GM23248 (cell line): ENCODE data around the gene GTF2B. TPM values are rescaled to one million over a fixed set of nuclear protein-coding genes. Genes with fewer than 3 reads are reported as not detected.
"Not testable (repeated sequence)": the region's sequence is repeated elsewhere in the genome, so short reads cannot be mapped to it uniquely, and the experiment has no call there.

Experiments used
- DNase-seq: peaks from one replicate; pipeline ENCODE4 v3.0.0-alpha.2; 2015
- H2AFZ ChIP-seq: fragments of 200-600 bp; sonication (generic); 2 replicates; pipeline ENCODE4 v1.6.1; 2016; ENCODE audit warnings: antibody characterized with exemption
- H3F3A ChIP-seq: fragments of 200-600 bp; sonication (generic); 2 replicates; pipeline ENCODE4 v1.6.1; 2016; ENCODE audit warnings: mild to moderate bottlenecking, antibody characterized with exemption, mixed run types; ENCODE audit not compliant: insufficient read depth
- H3K27ac ChIP-seq: fragments of 200-600 bp; sonication (generic); 2 replicates; pipeline ENCODE4 v1.5.1; 2016; ENCODE audit warnings: mild to moderate bottlenecking
- H3K27me3 ChIP-seq: fragments of 200-600 bp; sonication (generic); replicated peaks from 2 replicates; pipeline ENCODE4 v1.6.1; 2016; ENCODE audit warnings: mild to moderate bottlenecking; ENCODE audit not compliant: insufficient read depth
- H3K36me3 ChIP-seq: fragments of 200-600 bp; sonication (generic); 2 replicates; pipeline ENCODE4 v1.6.1; 2016; ENCODE audit warnings: low read depth, mild to moderate bottlenecking
- H3K4me1 ChIP-seq: fragments of 200-600 bp; sonication (generic); 2 replicates; pipeline ENCODE4 v1.6.1; 2016; ENCODE audit warnings: mild to moderate bottlenecking; ENCODE audit not compliant: insufficient read depth
- H3K4me2 ChIP-seq: fragments of 200-600 bp; sonication (generic); one replicate; pipeline ENCODE4 v1.6.1; 2016; ENCODE audit warnings: mild to moderate bottlenecking; ENCODE audit not compliant: unreplicated experiment
- H3K4me3 ChIP-seq: fragments of 200-600 bp; sonication (generic); 2 replicates; pipeline ENCODE4 v1.5.1; 2016; ENCODE audit warnings: mild to moderate bottlenecking
- H3K79me2 ChIP-seq: fragments of 200-600 bp; sonication (generic); 2 replicates; pipeline ENCODE4 v1.6.1; 2016; ENCODE audit warnings: mild to moderate bottlenecking; ENCODE audit not compliant: insufficient read depth
- H3K9ac ChIP-seq: fragments of 200-600 bp; sonication (generic); 2 replicates; pipeline ENCODE4 v1.6.1; 2016; ENCODE audit warnings: mild to moderate bottlenecking
- H3K9me2 ChIP-seq: fragments of 200-600 bp; sonication (generic); 2 replicates; pipeline ENCODE4 v1.6.1; 2016; ENCODE audit warnings: mixed run types, mild to moderate bottlenecking, moderate library complexity; ENCODE audit not compliant: insufficient read depth
- H3K9me3 ChIP-seq: fragments of 200-600 bp; sonication (generic); one replicate; pipeline ENCODE4 v1.6.1; 2017; ENCODE audit warnings: low read depth
- H4K20me1 ChIP-seq: fragments of 200-600 bp; sonication (generic); 2 replicates; pipeline ENCODE4 v1.6.0; 2016; ENCODE audit not compliant: insufficient read depth
- EZH2 ChIP-seq: fragments of 200-600 bp; sonication (generic); IDR thresholded peaks from 2 replicates; pipeline ENCODE4 v1.6.1; 2018; ENCODE audit warnings: antibody characterized with exemption, mild to moderate bottlenecking; ENCODE audit not compliant: insufficient read depth, poor library complexity, severe bottlenecking
- EZH2phosphoT487 ChIP-seq: fragments of 200-600 bp; sonication (generic); IDR thresholded peaks from 2 replicates; pipeline ENCODE4 v1.6.1; 2018; ENCODE audit warnings: antibody characterized with exemption, moderate library complexity, mild to moderate bottlenecking, low read depth; ENCODE audit not compliant: insufficient read depth
- WGBS, 2 experiments: methylation state at CpG; one replicate each; pipeline ENCODE4 v1.1.6; 2015 to 2017; ENCODE audit warnings: low lambda C conversion rate in 2 of 2, low coverage in 1 of 2; ENCODE audit errors: missing lambda C conversion rate in 2 of 2; 5-methylcytosine and 5-hydroxymethylcytosine counted together
- in situ Hi-C: fragments of 300-500 bp; cut with MboI; formaldehyde crosslinking; loops from 2 replicates; pipeline ENCODE4 v1.15.0; 2020
- polyA plus RNA-seq: library from polyadenylated mRNA; unstranded; fragments of >200 nt; fragmentation: Nextera tagmentation; extraction: Ambion mirVana; gene quantifications from 2 replicates; pipeline ENCODE4 v1.2.1, GENCODE V29; 2016
- total RNA-seq: library from RNA; depleted of rRNA; stranded (reverse); fragments of >200 nt; shearing (Covaris generic); gene quantifications from 2 replicates; pipeline ENCODE4 v1.2.3, GENCODE V29; 2014; rRNA removed

GTF2B gene
- total RNA-seq (25.7 and 28.9 TPM in 2 replicates), polyA plus RNA-seq (32.2 and 35.2 TPM in 2 replicates)

GRCh38 chr1:88891318-88891950 is at the start of gene GTF2B:
Gene GTF2B, minus strand, starts transcription at chr1:88891567. Its CDS starts 68 bp downstream, at chr1:88891499.
- Histone ChIP-seq H3K9me2 (no peaks in the 10 kb centered on the region), H3K27me3 (no peaks in the 10 kb centered on the region), H4K20me1 (no peaks in the 10 kb centered on the region), H3K4me1 (peaks cover 27% of the 10 kb centered on the region), H3K79me2 (peaks cover 49% of the 10 kb centered on the region), H3K27ac (peak within 1 kb of the TSS; percentile 79), H3K9me3 (no peaks in the 10 kb centered on the region), H3F3A (no peaks in the 10 kb centered on the region), H3K36me3 (peaks cover 10% of the 10 kb centered on the region; the same call in 1 of the 2 replicates), H3K4me3 (peak within 1 kb of the TSS; percentile 98), H3K9ac (peak within 1 kb of the TSS; percentile 93), H3K4me2 (peak within 1 kb of the TSS; percentile 89), H2AFZ (peak within 1 kb of the TSS; percentile 86)
- in situ Hi-C loops = no loop called here
- peak; percentile 96 for DNase-seq
- TF ChIP-seq EZH2phosphoT487 = no peak
- no peak for TF ChIP-seq EZH2
- WGBS, 2 experiments = 1% methylated on average over 47 of the region's 47 CpGs

- H3K4me2 ChIP-seq, H3K27ac ChIP-seq, H3K9me2 ChIP-seq, H3K9me3 ChIP-seq, H3K79me2 ChIP-seq, H3K4me1 ChIP-seq, H4K20me1 ChIP-seq, H2AFZ ChIP-seq, H3K4me3 ChIP-seq, DNase-seq, in situ Hi-C loops, H3K27me3 ChIP-seq, H3K9ac ChIP-seq: not testable (repeated sequence)
- 95 to 98% methylated on average over 1 of the region's 1 CpG for WGBS, 2 experiments
- Histone ChIP-seq H3K36me3 (peaks cover 42% of the 10 kb centered on the region), H3F3A (peaks cover 20% of the 10 kb centered on the region; the same call in 1 of the 2 replicates)
Measured at GRCh38 chr1:88938528-88938927, 47.2 kb upstream of the GTF2B start.

DNA sequence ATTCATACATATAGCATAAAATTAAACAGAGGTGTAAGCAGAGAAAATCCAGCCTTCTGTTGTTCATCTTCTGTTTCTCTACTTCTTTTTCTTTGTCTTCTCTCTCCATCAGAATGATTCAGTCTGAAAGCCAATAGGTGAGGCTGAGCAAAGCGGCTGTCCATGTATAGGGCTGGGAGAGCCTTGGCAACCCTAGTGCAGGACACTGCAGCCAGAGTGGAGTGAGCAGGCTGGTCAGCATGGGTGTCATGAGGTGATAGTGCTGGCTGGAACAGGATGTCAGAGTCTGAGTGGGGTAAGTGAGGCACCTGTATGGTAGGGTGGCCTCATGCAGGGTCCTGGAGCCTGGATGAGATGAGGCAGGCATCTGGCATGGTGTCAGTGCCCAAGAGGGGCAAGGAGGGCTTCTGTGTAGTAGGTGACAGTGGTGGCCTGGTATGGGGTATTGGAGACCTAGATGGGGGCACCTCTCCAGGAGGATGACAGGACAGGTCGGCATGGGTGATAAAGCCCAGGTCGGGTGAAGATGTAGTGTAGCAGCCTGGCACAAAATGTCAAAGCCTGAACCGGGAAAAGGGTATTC is 45.5 kb upstream of the GTF2B start:
- no peak overlapping the region for H3K27ac ChIP-seq
- no peak overlapping the region for H2AFZ ChIP-seq
- peaks cover 36% of the 10 kb centered on the region for H3K36me3 ChIP-seq
- no peaks in the 10 kb centered on the region for H3K4me1 ChIP-seq
- no peaks in the 10 kb centered on the region for H3K79me2 ChIP-seq
- in situ Hi-C loops = no loop called here
- H3K4me2 ChIP-seq = no peak overlapping the region
- H3K27me3 ChIP-seq = no peaks in the 10 kb centered on the region
- no peak overlapping the region for H3K9ac ChIP-seq
- WGBS, 2 experiments = 85 to 88% methylated on average over 4 of the region's 4 CpGs
- no peak for DNase-seq
- H3K9me2 ChIP-seq = no peaks in the 10 kb centered on the region
- H3K4me3 ChIP-seq = no peak overlapping the region
- no peaks in the 10 kb centered on the region for H3K9me3 ChIP-seq
- H4K20me1 ChIP-seq = no peaks in the 10 kb centered on the region
- TF ChIP-seq EZH2phosphoT487 (no peak), EZH2 (no peak)
- peaks cover 20% of the 10 kb centered on the region; the same call in 1 of the 2 replicates for H3F3A ChIP-seq

DNA sequence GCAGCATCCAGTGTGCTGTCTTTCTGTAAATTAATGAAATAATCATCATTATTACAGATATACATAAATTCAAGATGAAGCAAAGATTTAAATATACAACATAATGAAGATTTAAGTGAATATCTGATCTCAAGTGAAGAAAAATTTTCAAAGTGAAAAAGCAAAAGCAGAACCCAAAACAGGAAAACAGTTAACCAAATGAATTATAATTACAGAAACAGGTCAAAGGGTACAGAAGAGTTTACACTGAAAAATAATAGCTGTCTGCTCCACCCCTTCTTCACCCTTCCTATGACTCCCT is 44.8 kb upstream of the GTF2B start:
- Histone ChIP-seq H2AFZ (no peak overlapping the region), H3K4me1 (no peaks in the 10 kb centered on the region), H4K20me1 (no peaks in the 10 kb centered on the region), H3K4me3 (no peak overlapping the region), H3F3A (peaks cover 20% of the 10 kb centered on the region; the same call in 1 of the 2 replicates), H3K4me2 (no peak overlapping the region), H3K79me2 (no peaks in the 10 kb centered on the region), H3K27me3 (no peaks in the 10 kb centered on the region), H3K9ac (no peak overlapping the region), H3K27ac (no peak overlapping the region), H3K9me2 (no peaks in the 10 kb centered on the region), H3K36me3 (peaks cover 32% of the 10 kb centered on the region), H3K9me3 (no peaks in the 10 kb centered on the region)
- TF ChIP-seq EZH2phosphoT487 (no peak), EZH2 (no peak)
- no peak for DNase-seq
- in situ Hi-C loops = no loop called here
